Keratinocyte (primary cell): ENCODE measurements around the gene CEACAM5. TPM values are rescaled to one million over a fixed set of nuclear protein-coding genes. Genes with fewer than 3 reads are reported as not detected.

ENCODE experiments used
- DNase-seq: peaks from one replicate; pipeline ENCODE4 v3.0.0-alpha.2; 2011; ENCODE audit warnings: low read depth, missing footprints, low spot score
- FAIRE-seq: peaks from 2 replicates; lab custom pipeline; 2011; peaks lifted over from hg19 to GRCh38; lab: Jason Lieb, UNC
- H2AFZ ChIP-seq: 2 replicates; pipeline ENCODE4 v1.6.0; 2012; ENCODE audit warnings: low read length, control low read depth, inconsistent platforms; ENCODE audit not compliant: control insufficient read depth
- H3K27ac ChIP-seq: 2 replicates; pipeline ENCODE4 v1.5.1; 2011; ENCODE audit warnings: low read length; ENCODE audit not compliant: control insufficient read depth, insufficient read depth
- H3K27me3 ChIP-seq: 3 replicates; pipeline ENCODE4 v1.6.0; 2011; ENCODE audit warnings: low read length; ENCODE audit not compliant: control insufficient read depth, insufficient read depth; ENCODE audit errors: extremely low read depth
- H3K36me3 ChIP-seq, 2 experiments: 2 replicates in 1 of 2; 3 replicates in 1 of 2; pipeline ENCODE4 v1.5.1; 2011; ENCODE audit warnings: low read length in 2 of 2, mild to moderate bottlenecking in 1 of 2; ENCODE audit not compliant: control insufficient read depth in 2 of 2, insufficient read depth in 2 of 2; ENCODE audit errors: extremely low read depth in 1 of 2
- H3K4me1 ChIP-seq: 3 replicates; pipeline ENCODE4 v1.5.1; 2011; ENCODE audit warnings: low read length; ENCODE audit not compliant: control insufficient read depth, insufficient read depth; ENCODE audit errors: extremely low read depth
- H3K4me2 ChIP-seq: 3 replicates; pipeline ENCODE4 v1.6.0; 2011; ENCODE audit warnings: low read depth, low read length; ENCODE audit not compliant: control insufficient read depth, insufficient read depth; ENCODE audit errors: extremely low read depth
- H3K4me3 ChIP-seq, 3 experiments: fragments of 200-600 bp in 1 of 3; sonication (generic) in 1 of 3; 2 replicates in 2 of 3; 3 replicates in 1 of 3; pipeline ENCODE4 v1.5.1; 2011 to 2016; ENCODE audit warnings: low read length in 3 of 3, mild to moderate bottlenecking in 3 of 3, control low read depth in 2 of 3, inconsistent platforms in 1 of 3, low read depth in 1 of 3, mixed read lengths in 1 of 3, mixed run types in 1 of 3, moderate library complexity in 1 of 3; ENCODE audit not compliant: control insufficient read depth in 2 of 3, insufficient read depth in 2 of 3; ENCODE audit errors: extremely low read depth in 1 of 3
- H3K79me2 ChIP-seq: 2 replicates; pipeline ENCODE4 v1.6.0; 2012; ENCODE audit warnings: low read length; ENCODE audit not compliant: control insufficient read depth, insufficient read depth
- H3K9ac ChIP-seq: 3 replicates; pipeline ENCODE4 v1.6.0; 2011; ENCODE audit warnings: low read length; ENCODE audit not compliant: control insufficient read depth, insufficient read depth; ENCODE audit errors: extremely low read depth
- H3K9me1 ChIP-seq: 3 replicates; pipeline ENCODE4 v1.6.0; 2011; ENCODE audit warnings: low read length; ENCODE audit not compliant: control insufficient read depth, insufficient read depth; ENCODE audit errors: extremely low read depth
- H3K9me3 ChIP-seq: 2 replicates; pipeline ENCODE4 v1.5.1; 2012; ENCODE audit warnings: low read depth, low read length; ENCODE audit not compliant: control insufficient read depth
- H4K20me1 ChIP-seq: 3 replicates; pipeline ENCODE4 v1.6.0; 2011; ENCODE audit warnings: low read length; ENCODE audit not compliant: control insufficient read depth, insufficient read depth; ENCODE audit errors: extremely low read depth
- EZH2 ChIP-seq: IDR thresholded peaks from one replicate; pipeline ENCODE4 v1.6.1; 2012; ENCODE audit warnings: inconsistent platforms, mild to moderate bottlenecking, low read length, moderate library complexity
- dilution Hi-C: fragments of 300-500 bp; cut with MboI; formaldehyde crosslinking; loops from one replicate; pipeline ENCODE4 v1.7.0; 2020; ENCODE audit warnings: low sequenced_read_pairs; ENCODE audit not compliant: extremely low pct_ligation_motif_present
- polyA plus RNA-seq, 5 experiments: library from polyadenylated mRNA; depleted of rRNA in 3 of 5; stranded (reverse) in 3 of 5; stranded (forward) in 1 of 5; unstranded in 1 of 5; fragments of >200 nt; gene quantifications; 1 replicate in 1 of 5; 2 replicates in 3 of 5; 3 replicates in 1 of 5; pipeline versions ENCODE4 v1.2.1 to v1.2.3, GENCODE V29; 2011 to 2012; ENCODE audit warnings: missing spikeins in 2 of 5, low read depth in 1 of 5, low replicate concordance in 1 of 5
- TF ChIP-seq, protein P1 (sequence below), 3 experiments: IDR thresholded peaks in 1 of 3; conservative IDR thresholded peaks in 1 of 3; optimal IDR thresholded peaks in 1 of 3; 2 replicates in 2 of 3; 3 replicates in 1 of 3; pipeline versions ENCODE3 to v1.5.1; 2011; ENCODE audit warnings: low read length in 3 of 3, mild to moderate bottlenecking in 3 of 3, moderate library complexity in 2 of 3, control low read depth in 1 of 3, inconsistent platforms in 1 of 3; ENCODE audit not compliant: insufficient read depth in 2 of 3; ENCODE audit errors: extremely low read depth in 1 of 3

The CEACAM5 gene
- polyA plus RNA-seq, 1 donor (not counting 4 experiments of a cell fraction or from before 2014, with no cell fraction given): not detected

DNA sequence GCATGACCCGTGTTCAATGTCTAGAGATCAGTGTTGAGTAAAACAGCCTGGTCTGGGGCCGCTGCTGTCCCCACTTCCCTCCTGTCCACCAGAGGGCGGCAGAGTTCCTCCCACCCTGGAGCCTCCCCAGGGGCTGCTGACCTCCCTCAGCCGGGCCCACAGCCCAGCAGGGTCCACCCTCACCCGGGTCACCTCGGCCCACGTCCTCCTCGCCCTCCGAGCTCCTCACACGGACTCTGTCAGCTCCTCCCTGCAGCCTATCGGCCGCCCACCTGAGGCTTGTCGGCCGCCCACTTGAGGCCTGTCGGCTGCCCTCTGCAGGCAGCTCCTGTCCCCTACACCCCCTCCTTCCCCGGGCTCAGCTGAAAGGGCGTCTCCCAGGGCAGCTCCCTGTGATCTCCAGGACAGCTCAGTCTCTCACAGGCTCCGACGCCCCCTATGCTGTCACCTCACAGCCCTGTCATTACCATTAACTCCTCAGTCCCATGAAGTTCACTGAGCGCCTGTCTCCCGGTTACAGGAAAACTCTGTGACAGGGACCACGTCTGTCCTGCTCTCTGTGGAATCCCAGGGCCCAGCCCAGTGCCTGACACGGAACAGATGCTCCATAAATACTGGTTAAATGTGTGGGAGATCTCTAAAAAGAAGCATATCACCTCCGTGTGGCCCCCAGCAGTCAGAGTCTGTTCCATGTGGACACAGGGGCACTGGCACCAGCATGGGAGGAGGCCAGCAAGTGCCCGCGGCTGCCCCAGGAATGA is 1.5 kb upstream of the CEACAM5 start:
- Histone ChIP-seq H3K4me3 (peak overlapping the region in 1 of 3 experiments; percentile 24), H3K27ac (no peak overlapping the region), H3K27me3 (no peaks in the 10 kb centered on the region), H2AFZ (peak overlapping the region; percentile 75), H3K9me3 (no peaks in the 10 kb centered on the region), H4K20me1 (peaks cover 4% of the 10 kb centered on the region), H3K4me2 (peak overlapping the region; percentile 71), H3K9me1 (no peaks in the 10 kb centered on the region), H3K36me3 (no peaks in the 10 kb centered on the region), H3K4me1 (no peaks in the 10 kb centered on the region), H3K79me2 (no peaks in the 10 kb centered on the region), H3K9ac (no peak overlapping the region)
- FAIRE-seq: no peak
- TF ChIP-seq EZH2: no peak
- TF ChIP-seq, protein P1, sequence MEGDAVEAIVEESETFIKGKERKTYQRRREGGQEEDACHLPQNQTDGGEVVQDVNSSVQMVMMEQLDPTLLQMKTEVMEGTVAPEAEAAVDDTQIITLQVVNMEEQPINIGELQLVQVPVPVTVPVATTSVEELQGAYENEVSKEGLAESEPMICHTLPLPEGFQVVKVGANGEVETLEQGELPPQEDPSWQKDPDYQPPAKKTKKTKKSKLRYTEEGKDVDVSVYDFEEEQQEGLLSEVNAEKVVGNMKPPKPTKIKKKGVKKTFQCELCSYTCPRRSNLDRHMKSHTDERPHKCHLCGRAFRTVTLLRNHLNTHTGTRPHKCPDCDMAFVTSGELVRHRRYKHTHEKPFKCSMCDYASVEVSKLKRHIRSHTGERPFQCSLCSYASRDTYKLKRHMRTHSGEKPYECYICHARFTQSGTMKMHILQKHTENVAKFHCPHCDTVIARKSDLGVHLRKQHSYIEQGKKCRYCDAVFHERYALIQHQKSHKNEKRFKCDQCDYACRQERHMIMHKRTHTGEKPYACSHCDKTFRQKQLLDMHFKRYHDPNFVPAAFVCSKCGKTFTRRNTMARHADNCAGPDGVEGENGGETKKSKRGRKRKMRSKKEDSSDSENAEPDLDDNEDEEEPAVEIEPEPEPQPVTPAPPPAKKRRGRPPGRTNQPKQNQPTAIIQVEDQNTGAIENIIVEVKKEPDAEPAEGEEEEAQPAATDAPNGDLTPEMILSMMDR (optimal IDR thresholded peaks at IDR 0.05 in 1 of 3, IDR thresholded peaks at IDR 0.05 in 1 of 3, conservative IDR thresholded peaks at IDR 0.05 in 1 of 3; ENCODE audit: extremely low read depth in 1 of 3, insufficient read depth in 2 of 3, low read length in 3 of 3): peak; percentile 69 to 92 (median 88)
- peak; percentile 11 for DNase-seq
- dilution Hi-C loops: no loop called here

DNA sequence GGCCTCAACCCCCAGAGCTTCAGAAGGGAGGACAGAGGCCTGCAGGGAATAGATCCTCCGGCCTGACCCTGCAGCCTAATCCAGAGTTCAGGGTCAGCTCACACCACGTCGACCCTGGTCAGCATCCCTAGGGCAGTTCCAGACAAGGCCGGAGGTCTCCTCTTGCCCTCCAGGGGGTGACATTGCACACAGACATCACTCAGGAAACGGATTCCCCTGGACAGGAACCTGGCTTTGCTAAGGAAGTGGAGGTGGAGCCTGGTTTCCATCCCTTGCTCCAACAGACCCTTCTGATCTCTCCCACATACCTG is 969 bp upstream of the CEACAM5 start:
- TF ChIP-seq EZH2: no peak
- TF ChIP-seq, protein P1 (optimal IDR thresholded peaks at IDR 0.05 in 1 of 3, IDR thresholded peaks at IDR 0.05 in 1 of 3, conservative IDR thresholded peaks at IDR 0.05 in 1 of 3; ENCODE audit: extremely low read depth in 1 of 3, insufficient read depth in 2 of 3, low read length in 3 of 3): peak in 1 of 3 experiments; percentile 6
- no peaks in the 10 kb centered on the region for H3K4me1 ChIP-seq
- no peaks in the 10 kb centered on the region for H3K9me3 ChIP-seq
- no peak overlapping the region for H2AFZ ChIP-seq
- H3K9me1 ChIP-seq: no peaks in the 10 kb centered on the region
- H3K9ac ChIP-seq: no peak overlapping the region
- FAIRE-seq (no peak), DNase-seq (no peak)
- peaks cover 4% of the 10 kb centered on the region for H4K20me1 ChIP-seq
- no peaks in the 10 kb centered on the region for H3K36me3 ChIP-seq
- no peak overlapping the region for H3K27ac ChIP-seq
- H3K27me3 ChIP-seq: no peaks in the 10 kb centered on the region
- H3K4me3 ChIP-seq: no peak overlapping the region
- dilution Hi-C loops: no loop called here
- H3K79me2 ChIP-seq: no peaks in the 10 kb centered on the region
- H3K4me2 ChIP-seq: no peak overlapping the region
